Dermis blood vessel endothelial cell (primary cell): ENCODE data around the gene G0S2. TPM values are rescaled to one million over a fixed set of nuclear protein-coding genes. Genes with fewer than 3 reads are reported as not detected.
A peak's percentile ranks its signal among the peaks of the same experiment; 100 is the strongest.

Source experiments
- DNase-seq: peaks from one replicate; pipeline ENCODE4 v3.0.0; 2010
- total RNA-seq: library from RNA; depleted of rRNA; stranded (reverse); fragments of >200 nt; gene quantifications from 2 replicates; pipeline ENCODE4 v1.2.3, GENCODE V29; 2014

Gene G0S2
- total RNA-seq, 1 donor from 2014 or later = 1.0 TPM

GRCh38 chr1:209648931-209649776, 26.1 kb upstream of the G0S2 start:
- DNase-seq = peak; percentile 97

- DNase-seq = no peak
Measured at GRCh38 chr1:209650454-209650853, 24.8 kb upstream of the G0S2 start.

- peak; percentile 79 for DNase-seq
Measured at GRCh38 chr1:209651138-209651587, 24.0 kb upstream of the G0S2 start.

- DNase-seq = no peak
Measured at GRCh38 chr1:209652121-209652735, 23.0 kb upstream of the G0S2 start, which contains the start of gene LAMB3. Gene LAMB3 (minus strand): TSS chr1:209652425. CDS start chr1:209650944, 1,481 bp downstream.

- peak; percentile 60 for DNase-seq
Measured at GRCh38 chr1:209652873-209653401, 22.3 kb upstream of the G0S2 start.

- DNase-seq = no peak
Measured at GRCh38 chr1:209653915-209654351, 21.3 kb upstream of the G0S2 start.

GRCh38 chr1:209655411-209656231, 19.6 kb upstream of the G0S2 start:
- no peak for DNase-seq

- DNase-seq = peak; percentile 60
Measured at GRCh38 chr1:209657140-209657879, 17.9 kb upstream of the G0S2 start.

- no peak for DNase-seq
Measured at GRCh38 chr1:209657918-209658317, 17.3 kb upstream of the G0S2 start.

GRCh38 chr1:209659909-209660308, 15.3 kb upstream of the G0S2 start:
- peak; percentile 36 for DNase-seq

- no peak for DNase-seq
Measured at GRCh38 chr1:209661071-209661470, 14.1 kb upstream of the G0S2 start.

GRCh38 chr1:209662879-209663327, 12.3 kb upstream of the G0S2 start:
- DNase-seq = no peak

- DNase-seq = no peak
Measured at GRCh38 chr1:209667103-209667502, 8.1 kb upstream of the G0S2 start.

GRCh38 chr1:209667708-209668107, 7.5 kb upstream of the G0S2 start:
- DNase-seq = no peak

GRCh38 chr1:209670441-209671082, 4.7 kb upstream of the G0S2 start:
- DNase-seq = no peak

- DNase-seq = peak; percentile 45
Measured at GRCh38 chr1:209672705-209673630, 2.2 kb upstream of the G0S2 start.

- peak; percentile 24 for DNase-seq
Measured at GRCh38 chr1:209673631-209674417, 1.4 kb upstream of the G0S2 start.

- peak; percentile 40 for DNase-seq
Measured at GRCh38 chr1:209675565-209676154, 448 bp downstream of the G0S2 start.

- DNase-seq = no peak
Measured at GRCh38 chr1:209678981-209679539, 3.8 kb downstream of the G0S2 start.
